WTC11 (cell line): ENCODE measurements around the gene SYT17. TPM values are rescaled to one million over a fixed set of nuclear protein-coding genes. Genes with fewer than 3 reads are reported as not detected.

ENCODE experiments used
- ATAC-seq: fragments of 200-7000 bp; cut with Tn5 transposase; 2 replicates; pipeline ENCODE4 v1.10.0; 2021; ENCODE audit warnings: mild to moderate bottlenecking, moderate library complexity
- CTCF ChIA-PET: fragments of 300-600 bp; sonication (Branson Sonifier 250); formaldehyde crosslinking; loops from one replicate; lab custom pipeline; 2021; ENCODE audit warnings: antibody characterized with exemption; lab: Charles Lee
- POLR2A ChIA-PET: fragments of 350-600 bp; sonication (Branson Sonifier 250); formaldehyde crosslinking; loops from one replicate; lab custom pipeline; 2021; ENCODE audit warnings: antibody characterized with exemption; lab: Charles Lee
- DNase-seq: peaks from one replicate; pipeline ENCODE4 v3.0.0; 2021; ENCODE audit warnings: low spot score
- H3K27ac Mint-ChIP-seq: 2 replicates; pipeline ENCODE4 v1.8.0; 2021; ENCODE audit warnings: mixed read lengths
- H3K27me3 Mint-ChIP-seq: 2 replicates; pipeline ENCODE4 v1.8.0; 2021; ENCODE audit warnings: low read depth, mild to moderate bottlenecking, moderate library complexity, mixed read lengths
- H3K36me3 Mint-ChIP-seq: 2 replicates; pipeline ENCODE4 v1.8.0; 2021; ENCODE audit warnings: mixed read lengths
- H3K4me1 Mint-ChIP-seq: 2 replicates; pipeline ENCODE4 v1.8.0; 2022; ENCODE audit warnings: mixed read lengths
- H3K4me3 Mint-ChIP-seq: 2 replicates; pipeline ENCODE4 v1.8.0; 2021; ENCODE audit warnings: mild to moderate bottlenecking, moderate library complexity, mixed read lengths
- H3K9me3 Mint-ChIP-seq: 2 replicates; pipeline ENCODE4 v1.8.0; 2021; ENCODE audit warnings: mixed read lengths
- FOXP1 ChIP-seq: sonication (generic); formaldehyde crosslinking; IDR thresholded peaks from 2 replicates; pipeline ENCODE4 v1.8.0; 2022; ENCODE audit warnings: missing genetic modification reagents, mild to moderate bottlenecking, moderate library complexity, borderline replicate concordance
- GABPB1 ChIP-seq: sonication (generic); formaldehyde crosslinking; IDR thresholded peaks from 2 replicates; pipeline ENCODE4 v1.8.1; 2023; ENCODE audit warnings: mild to moderate bottlenecking, missing genetic modification reagents
- IRF2 ChIP-seq: sonication (generic); formaldehyde crosslinking; IDR thresholded peaks from 2 replicates; pipeline ENCODE4 v1.8.0; 2022; ENCODE audit warnings: low read depth, missing genetic modification reagents, borderline replicate concordance
- KAT7 ChIP-seq: sonication (generic); formaldehyde crosslinking; IDR thresholded peaks from 2 replicates; pipeline ENCODE4 v1.8.1; 2023; ENCODE audit warnings: missing genetic modification reagents, mild to moderate bottlenecking, borderline replicate concordance
- NFE2L1 ChIP-seq: sonication (generic); formaldehyde crosslinking; IDR thresholded peaks from 2 replicates; pipeline ENCODE4 v1.8.1; 2023; ENCODE audit warnings: missing genetic modification reagents
- NR2C2 ChIP-seq: sonication (generic); formaldehyde crosslinking; IDR thresholded peaks from 2 replicates; pipeline ENCODE4 v1.8.0; 2022; ENCODE audit warnings: mild to moderate bottlenecking, missing genetic modification reagents
- NR3C1 ChIP-seq: sonication (generic); formaldehyde crosslinking; conservative IDR thresholded peaks from 2 replicates; pipeline ENCODE4 v1.8.1; 2023; ENCODE audit warnings: low read depth, mild to moderate bottlenecking, missing genetic modification reagents
- OVOL2 ChIP-seq: fragments of 250-450 bp; sonication (Bioruptor Pico); IDR thresholded peaks from 2 replicates; pipeline ENCODE4 v1.9.0; 2021; ENCODE audit warnings: mild to moderate bottlenecking, borderline replicate concordance
- SOX15 ChIP-seq: fragments of 250-450 bp; sonication (Bioruptor Pico); IDR thresholded peaks from 2 replicates; pipeline ENCODE4 v1.9.0; 2021; ENCODE audit warnings: mild to moderate bottlenecking
- TEAD1 ChIP-seq: sonication (generic); formaldehyde crosslinking; IDR thresholded peaks from 2 replicates; pipeline ENCODE4 v1.8.0; 2022; ENCODE audit warnings: mild to moderate bottlenecking, missing genetic modification reagents
- ZNF232 ChIP-seq: sonication (generic); formaldehyde crosslinking; IDR thresholded peaks from 2 replicates; pipeline ENCODE4 v1.8.0; 2022; ENCODE audit warnings: mild to moderate bottlenecking, missing genetic modification reagents
- ZNF263 ChIP-seq: sonication (generic); formaldehyde crosslinking; IDR thresholded peaks from 2 replicates; pipeline ENCODE4 v1.8.1; 2022; ENCODE audit warnings: low read depth, mild to moderate bottlenecking, moderate library complexity, missing genetic modification reagents
- total RNA-seq: library from RNA; stranded (reverse); gene quantifications from 3 replicates; pipeline ENCODE4 v1.2.3, GENCODE V29; 2021
- TF ChIP-seq, protein P1 (sequence below): sonication (generic); formaldehyde crosslinking; IDR thresholded peaks from 2 replicates; pipeline ENCODE4 v1.8.0; 2023; ENCODE audit warnings: missing genetic modification reagents, mild to moderate bottlenecking, borderline replicate concordance
- TF ChIP-seq, protein P2 (sequence below): sonication (generic); formaldehyde crosslinking; IDR thresholded peaks from 2 replicates; pipeline ENCODE4 v1.8.0; 2023; ENCODE audit warnings: missing genetic modification reagents
- TF ChIP-seq, protein P3 (sequence below): fragments of 250-450 bp; sonication (Bioruptor Pico); IDR thresholded peaks from 2 replicates; pipeline ENCODE4 v1.9.0; 2021; ENCODE audit warnings: mild to moderate bottlenecking
- TF ChIP-seq, protein P4 (sequence below): sonication (generic); formaldehyde crosslinking; IDR thresholded peaks from 2 replicates; pipeline ENCODE4 v1.8.1; 2022; ENCODE audit warnings: low read depth, mild to moderate bottlenecking, moderate library complexity, missing genetic modification reagents, borderline replicate concordance
- TF ChIP-seq, protein P5 (sequence below): fragments of 200-600 bp; IDR thresholded peaks from 2 replicates; pipeline ENCODE4 v1.8.0; 2022; ENCODE audit warnings: antibody characterized with exemption
- TF ChIP-seq, protein P6 (sequence below): sonication (generic); formaldehyde crosslinking; conservative IDR thresholded peaks from 2 replicates; pipeline ENCODE4 v1.8.1; 2023; ENCODE audit warnings: mild to moderate bottlenecking, low read depth, missing genetic modification reagents, moderate library complexity
- TF ChIP-seq, protein P7 (sequence below): sonication (generic); formaldehyde crosslinking; IDR thresholded peaks from 2 replicates; pipeline ENCODE4 v1.8.1; 2022; ENCODE audit warnings: missing genetic modification reagents, borderline replicate concordance

SYT17 gene
- total RNA-seq, 1 experiment from 2014 or later, result 5.5 TPM

DNA sequence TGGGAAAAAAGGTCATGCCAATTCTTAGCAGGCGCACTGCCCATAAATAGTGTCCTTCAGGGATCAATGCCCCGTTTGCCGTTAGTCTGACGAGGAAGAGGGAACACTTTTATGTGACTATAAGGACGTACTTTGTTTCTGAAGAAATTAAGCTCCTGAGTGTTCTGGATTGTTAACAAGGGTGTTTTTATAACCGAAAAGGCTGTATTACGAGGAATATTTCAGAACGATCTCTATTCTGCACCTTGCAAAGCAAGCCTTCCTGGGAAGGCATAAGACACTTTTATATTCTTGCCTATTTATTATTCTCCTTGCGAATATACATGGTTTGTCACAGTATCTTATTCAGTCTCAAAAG is 24.5 kb upstream of the SYT17 start:
- H3K4me1 Mint-ChIP-seq, result peaks cover under 1% of the 10 kb centered on the region
- peaks cover 14% of the 10 kb centered on the region for H3K9me3 Mint-ChIP-seq
- ATAC-seq (no peak), DNase-seq (no peak)
- H3K27me3 Mint-ChIP-seq, result peaks cover 13% of the 10 kb centered on the region
- POLR2A ChIA-PET, result no interaction called here
- CTCF ChIA-PET, result no interaction called here
- no peak for TF ChIP-seq OVOL2 (CRISPR knock-in tag)
- TF ChIP-seq, protein P1, sequence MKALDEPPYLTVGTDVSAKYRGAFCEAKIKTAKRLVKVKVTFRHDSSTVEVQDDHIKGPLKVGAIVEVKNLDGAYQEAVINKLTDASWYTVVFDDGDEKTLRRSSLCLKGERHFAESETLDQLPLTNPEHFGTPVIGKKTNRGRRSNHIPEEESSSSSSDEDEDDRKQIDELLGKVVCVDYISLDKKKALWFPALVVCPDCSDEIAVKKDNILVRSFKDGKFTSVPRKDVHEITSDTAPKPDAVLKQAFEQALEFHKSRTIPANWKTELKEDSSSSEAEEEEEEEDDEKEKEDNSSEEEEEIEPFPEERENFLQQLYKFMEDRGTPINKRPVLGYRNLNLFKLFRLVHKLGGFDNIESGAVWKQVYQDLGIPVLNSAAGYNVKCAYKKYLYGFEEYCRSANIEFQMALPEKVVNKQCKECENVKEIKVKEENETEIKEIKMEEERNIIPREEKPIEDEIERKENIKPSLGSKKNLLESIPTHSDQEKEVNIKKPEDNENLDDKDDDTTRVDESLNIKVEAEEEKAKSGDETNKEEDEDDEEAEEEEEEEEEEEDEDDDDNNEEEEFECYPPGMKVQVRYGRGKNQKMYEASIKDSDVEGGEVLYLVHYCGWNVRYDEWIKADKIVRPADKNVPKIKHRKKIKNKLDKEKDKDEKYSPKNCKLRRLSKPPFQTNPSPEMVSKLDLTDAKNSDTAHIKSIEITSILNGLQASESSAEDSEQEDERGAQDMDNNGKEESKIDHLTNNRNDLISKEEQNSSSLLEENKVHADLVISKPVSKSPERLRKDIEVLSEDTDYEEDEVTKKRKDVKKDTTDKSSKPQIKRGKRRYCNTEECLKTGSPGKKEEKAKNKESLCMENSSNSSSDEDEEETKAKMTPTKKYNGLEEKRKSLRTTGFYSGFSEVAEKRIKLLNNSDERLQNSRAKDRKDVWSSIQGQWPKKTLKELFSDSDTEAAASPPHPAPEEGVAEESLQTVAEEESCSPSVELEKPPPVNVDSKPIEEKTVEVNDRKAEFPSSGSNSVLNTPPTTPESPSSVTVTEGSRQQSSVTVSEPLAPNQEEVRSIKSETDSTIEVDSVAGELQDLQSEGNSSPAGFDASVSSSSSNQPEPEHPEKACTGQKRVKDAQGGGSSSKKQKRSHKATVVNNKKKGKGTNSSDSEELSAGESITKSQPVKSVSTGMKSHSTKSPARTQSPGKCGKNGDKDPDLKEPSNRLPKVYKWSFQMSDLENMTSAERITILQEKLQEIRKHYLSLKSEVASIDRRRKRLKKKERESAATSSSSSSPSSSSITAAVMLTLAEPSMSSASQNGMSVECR (CRISPR knock-in tag), result no peak
- no peak for TF ChIP-seq NFE2L1 (CRISPR knock-in tag)
- TF ChIP-seq TEAD1, result no peak
- TF ChIP-seq ZNF263, result no peak
- TF ChIP-seq ZNF232 (CRISPR knock-in tag), result no peak
- TF ChIP-seq GABPB1 (CRISPR knock-in tag), result no peak
- TF ChIP-seq, protein P2, sequence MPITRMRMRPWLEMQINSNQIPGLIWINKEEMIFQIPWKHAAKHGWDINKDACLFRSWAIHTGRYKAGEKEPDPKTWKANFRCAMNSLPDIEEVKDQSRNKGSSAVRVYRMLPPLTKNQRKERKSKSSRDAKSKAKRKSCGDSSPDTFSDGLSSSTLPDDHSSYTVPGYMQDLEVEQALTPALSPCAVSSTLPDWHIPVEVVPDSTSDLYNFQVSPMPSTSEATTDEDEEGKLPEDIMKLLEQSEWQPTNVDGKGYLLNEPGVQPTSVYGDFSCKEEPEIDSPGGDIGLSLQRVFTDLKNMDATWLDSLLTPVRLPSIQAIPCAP, result no peak
- TF ChIP-seq, protein P3, sequence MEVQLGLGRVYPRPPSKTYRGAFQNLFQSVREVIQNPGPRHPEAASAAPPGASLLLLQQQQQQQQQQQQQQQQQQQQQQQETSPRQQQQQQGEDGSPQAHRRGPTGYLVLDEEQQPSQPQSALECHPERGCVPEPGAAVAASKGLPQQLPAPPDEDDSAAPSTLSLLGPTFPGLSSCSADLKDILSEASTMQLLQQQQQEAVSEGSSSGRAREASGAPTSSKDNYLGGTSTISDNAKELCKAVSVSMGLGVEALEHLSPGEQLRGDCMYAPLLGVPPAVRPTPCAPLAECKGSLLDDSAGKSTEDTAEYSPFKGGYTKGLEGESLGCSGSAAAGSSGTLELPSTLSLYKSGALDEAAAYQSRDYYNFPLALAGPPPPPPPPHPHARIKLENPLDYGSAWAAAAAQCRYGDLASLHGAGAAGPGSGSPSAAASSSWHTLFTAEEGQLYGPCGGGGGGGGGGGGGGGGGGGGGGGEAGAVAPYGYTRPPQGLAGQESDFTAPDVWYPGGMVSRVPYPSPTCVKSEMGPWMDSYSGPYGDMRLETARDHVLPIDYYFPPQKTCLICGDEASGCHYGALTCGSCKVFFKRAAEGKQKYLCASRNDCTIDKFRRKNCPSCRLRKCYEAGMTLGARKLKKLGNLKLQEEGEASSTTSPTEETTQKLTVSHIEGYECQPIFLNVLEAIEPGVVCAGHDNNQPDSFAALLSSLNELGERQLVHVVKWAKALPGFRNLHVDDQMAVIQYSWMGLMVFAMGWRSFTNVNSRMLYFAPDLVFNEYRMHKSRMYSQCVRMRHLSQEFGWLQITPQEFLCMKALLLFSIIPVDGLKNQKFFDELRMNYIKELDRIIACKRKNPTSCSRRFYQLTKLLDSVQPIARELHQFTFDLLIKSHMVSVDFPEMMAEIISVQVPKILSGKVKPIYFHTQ, result no peak
- no peak for TF ChIP-seq FOXP1 (CRISPR knock-in tag)
- TF ChIP-seq, all 79 proteins: peak for 0
- no peak overlapping the region for H3K4me3 Mint-ChIP-seq
- no peaks in the 10 kb centered on the region for H3K36me3 Mint-ChIP-seq
- H3K27ac Mint-ChIP-seq, result no peak overlapping the region

DNA sequence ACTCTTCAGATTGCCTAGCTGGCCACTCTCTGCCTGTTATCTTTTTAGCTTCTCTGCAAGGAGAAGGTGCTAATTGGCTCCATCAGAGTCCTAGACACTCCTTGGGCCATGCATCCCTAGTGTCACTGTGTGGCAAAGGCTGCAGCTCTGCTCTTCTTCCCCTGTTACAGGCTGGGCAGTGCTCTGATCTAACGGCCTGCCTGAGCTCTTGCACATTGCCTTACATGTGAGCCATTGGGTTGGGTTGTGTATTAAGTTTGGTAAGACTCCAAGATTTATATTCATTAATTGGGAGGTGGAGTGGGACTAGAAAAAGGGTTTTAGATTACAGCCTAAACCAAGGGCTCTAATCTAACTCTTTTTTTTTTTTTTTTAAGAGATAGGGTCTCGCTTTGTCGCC is 23.0 kb upstream of the SYT17 start:
- no peak for ATAC-seq
- H3K27me3 Mint-ChIP-seq, result peaks cover 22% of the 10 kb centered on the region
- no peak overlapping the region for H3K27ac Mint-ChIP-seq
- no peaks in the 10 kb centered on the region for H3K36me3 Mint-ChIP-seq
- H3K9me3 Mint-ChIP-seq, result peaks cover 17% of the 10 kb centered on the region
- CTCF ChIA-PET, result interaction anchor here (0.6 to 1.7 kb wide), 8 partner anchors 20 to 357 kb away, joined by 3 to 6 read pairs (median 3); partner anchors contain the start of gene SYT17
- TF ChIP-seq TEAD1 (no peak), KAT7 (CRISPR knock-in tag) (no peak), SOX15 (CRISPR knock-in tag) (no peak), NR3C1 (CRISPR knock-in tag) (no peak), NR2C2 (CRISPR knock-in tag) (no peak), IRF2 (no peak)
- TF ChIP-seq, protein P4, sequence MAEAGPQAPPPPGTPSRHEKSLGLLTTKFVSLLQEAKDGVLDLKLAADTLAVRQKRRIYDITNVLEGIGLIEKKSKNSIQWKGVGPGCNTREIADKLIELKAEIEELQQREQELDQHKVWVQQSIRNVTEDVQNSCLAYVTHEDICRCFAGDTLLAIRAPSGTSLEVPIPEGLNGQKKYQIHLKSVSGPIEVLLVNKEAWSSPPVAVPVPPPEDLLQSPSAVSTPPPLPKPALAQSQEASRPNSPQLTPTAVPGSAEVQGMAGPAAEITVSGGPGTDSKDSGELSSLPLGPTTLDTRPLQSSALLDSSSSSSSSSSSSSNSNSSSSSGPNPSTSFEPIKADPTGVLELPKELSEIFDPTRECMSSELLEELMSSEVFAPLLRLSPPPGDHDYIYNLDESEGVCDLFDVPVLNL, result no peak
- TF ChIP-seq, protein P5, sequence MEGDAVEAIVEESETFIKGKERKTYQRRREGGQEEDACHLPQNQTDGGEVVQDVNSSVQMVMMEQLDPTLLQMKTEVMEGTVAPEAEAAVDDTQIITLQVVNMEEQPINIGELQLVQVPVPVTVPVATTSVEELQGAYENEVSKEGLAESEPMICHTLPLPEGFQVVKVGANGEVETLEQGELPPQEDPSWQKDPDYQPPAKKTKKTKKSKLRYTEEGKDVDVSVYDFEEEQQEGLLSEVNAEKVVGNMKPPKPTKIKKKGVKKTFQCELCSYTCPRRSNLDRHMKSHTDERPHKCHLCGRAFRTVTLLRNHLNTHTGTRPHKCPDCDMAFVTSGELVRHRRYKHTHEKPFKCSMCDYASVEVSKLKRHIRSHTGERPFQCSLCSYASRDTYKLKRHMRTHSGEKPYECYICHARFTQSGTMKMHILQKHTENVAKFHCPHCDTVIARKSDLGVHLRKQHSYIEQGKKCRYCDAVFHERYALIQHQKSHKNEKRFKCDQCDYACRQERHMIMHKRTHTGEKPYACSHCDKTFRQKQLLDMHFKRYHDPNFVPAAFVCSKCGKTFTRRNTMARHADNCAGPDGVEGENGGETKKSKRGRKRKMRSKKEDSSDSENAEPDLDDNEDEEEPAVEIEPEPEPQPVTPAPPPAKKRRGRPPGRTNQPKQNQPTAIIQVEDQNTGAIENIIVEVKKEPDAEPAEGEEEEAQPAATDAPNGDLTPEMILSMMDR, result no peak
- TF ChIP-seq, protein P6, sequence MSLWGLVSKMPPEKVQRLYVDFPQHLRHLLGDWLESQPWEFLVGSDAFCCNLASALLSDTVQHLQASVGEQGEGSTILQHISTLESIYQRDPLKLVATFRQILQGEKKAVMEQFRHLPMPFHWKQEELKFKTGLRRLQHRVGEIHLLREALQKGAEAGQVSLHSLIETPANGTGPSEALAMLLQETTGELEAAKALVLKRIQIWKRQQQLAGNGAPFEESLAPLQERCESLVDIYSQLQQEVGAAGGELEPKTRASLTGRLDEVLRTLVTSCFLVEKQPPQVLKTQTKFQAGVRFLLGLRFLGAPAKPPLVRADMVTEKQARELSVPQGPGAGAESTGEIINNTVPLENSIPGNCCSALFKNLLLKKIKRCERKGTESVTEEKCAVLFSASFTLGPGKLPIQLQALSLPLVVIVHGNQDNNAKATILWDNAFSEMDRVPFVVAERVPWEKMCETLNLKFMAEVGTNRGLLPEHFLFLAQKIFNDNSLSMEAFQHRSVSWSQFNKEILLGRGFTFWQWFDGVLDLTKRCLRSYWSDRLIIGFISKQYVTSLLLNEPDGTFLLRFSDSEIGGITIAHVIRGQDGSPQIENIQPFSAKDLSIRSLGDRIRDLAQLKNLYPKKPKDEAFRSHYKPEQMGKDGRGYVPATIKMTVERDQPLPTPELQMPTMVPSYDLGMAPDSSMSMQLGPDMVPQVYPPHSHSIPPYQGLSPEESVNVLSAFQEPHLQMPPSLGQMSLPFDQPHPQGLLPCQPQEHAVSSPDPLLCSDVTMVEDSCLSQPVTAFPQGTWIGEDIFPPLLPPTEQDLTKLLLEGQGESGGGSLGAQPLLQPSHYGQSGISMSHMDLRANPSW (CRISPR knock-in tag), result no peak
- TF ChIP-seq, protein P7, sequence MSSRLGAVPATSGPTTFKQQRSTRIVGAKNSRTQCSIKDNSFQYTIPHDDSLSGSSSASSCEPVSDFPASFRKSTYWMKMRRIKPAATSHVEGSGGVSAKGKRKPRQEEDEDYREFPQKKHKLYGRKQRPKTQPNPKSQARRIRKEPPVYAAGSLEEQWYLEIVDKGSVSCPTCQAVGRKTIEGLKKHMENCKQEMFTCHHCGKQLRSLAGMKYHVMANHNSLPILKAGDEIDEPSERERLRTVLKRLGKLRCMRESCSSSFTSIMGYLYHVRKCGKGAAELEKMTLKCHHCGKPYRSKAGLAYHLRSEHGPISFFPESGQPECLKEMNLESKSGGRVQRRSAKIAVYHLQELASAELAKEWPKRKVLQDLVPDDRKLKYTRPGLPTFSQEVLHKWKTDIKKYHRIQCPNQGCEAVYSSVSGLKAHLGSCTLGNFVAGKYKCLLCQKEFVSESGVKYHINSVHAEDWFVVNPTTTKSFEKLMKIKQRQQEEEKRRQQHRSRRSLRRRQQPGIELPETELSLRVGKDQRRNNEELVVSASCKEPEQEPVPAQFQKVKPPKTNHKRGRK (CRISPR knock-in tag), result no peak
- no peaks in the 10 kb centered on the region for H3K4me1 Mint-ChIP-seq
- no peak for DNase-seq
- POLR2A ChIA-PET, result no interaction called here
- no peak overlapping the region for H3K4me3 Mint-ChIP-seq
